AG08395 (cell line): ENCODE measurements around the gene AKAP6.
A peak's percentile ranks its signal among the peaks of the same experiment; 100 is the strongest.
"Not testable (repeated sequence)": the region's sequence is repeated elsewhere in the genome, so short reads cannot be mapped to it uniquely, and the experiment has no call there.

Experiments used
- DNase-seq: peaks from one replicate; pipeline ENCODE4 v3.0.0; 2012; ENCODE audit warnings: mixed read lengths, low spot score

Gene AKAP6

GRCh38 chr14:32449648-32450047 lies 120.5 kb downstream of the AKAP6 start:
- DNase-seq: no peak

- no peak for DNase-seq
Measured at GRCh38 chr14:32450919-32451675, 122.0 kb downstream of the AKAP6 start.

- DNase-seq: no peak
Measured at GRCh38 chr14:32453857-32454810, 125.0 kb downstream of the AKAP6 start.

GRCh38 chr14:32457213-32457920 lies 128.3 kb downstream of the AKAP6 start:
- DNase-seq: peak; percentile 70

GRCh38 chr14:32458720-32459119 lies 129.6 kb downstream of the AKAP6 start:
- DNase-seq: no peak

- no peak for DNase-seq
Measured at GRCh38 chr14:32460267-32460666, 131.2 kb downstream of the AKAP6 start.

- not testable (repeated sequence) for DNase-seq
Measured at GRCh38 chr14:32462553-32462952, 133.5 kb downstream of the AKAP6 start.

GRCh38 chr14:32468955-32469354 lies 139.9 kb downstream of the AKAP6 start:
- peak; percentile 90 for DNase-seq

GRCh38 chr14:32469388-32470160 lies 140.5 kb downstream of the AKAP6 start:
- peak; percentile 26 for DNase-seq

- DNase-seq: no peak
Measured at GRCh38 chr14:32470161-32470715, 141.1 kb downstream of the AKAP6 start.

GRCh38 chr14:32471181-32471580 lies 142.1 kb downstream of the AKAP6 start:
- no peak for DNase-seq

GRCh38 chr14:32472076-32472475 lies 143.0 kb downstream of the AKAP6 start:
- no peak for DNase-seq

- DNase-seq: peak; percentile 55
Measured at GRCh38 chr14:32472512-32473463, 143.7 kb downstream of the AKAP6 start.

- DNase-seq: peak; percentile 55
Measured at GRCh38 chr14:32473464-32473855, 144.4 kb downstream of the AKAP6 start.

- no peak for DNase-seq
Measured at GRCh38 chr14:32474478-32475195, 145.5 kb downstream of the AKAP6 start.

GRCh38 chr14:32476532-32476931 lies 147.4 kb downstream of the AKAP6 start:
- DNase-seq: no peak

- no peak for DNase-seq
Measured at GRCh38 chr14:32477396-32477795, 148.3 kb downstream of the AKAP6 start.

- DNase-seq: peak; percentile 60
Measured at GRCh38 chr14:32478050-32478449, 149.0 kb downstream of the AKAP6 start.

- peak; percentile 52 for DNase-seq
Measured at GRCh38 chr14:32480337-32480736, 151.2 kb downstream of the AKAP6 start.
